Psoas muscle (tissue), 8 donors: ENCODE data around the gene TAMALIN. TPM values are rescaled to one million over a fixed set of nuclear protein-coding genes. Genes with fewer than 3 reads are reported as not detected.

ENCODE experiments used
- ATAC-seq, 4 donors: fragments of 200-7000 bp; cut with Tn5 transposase; one replicate each; pipeline ENCODE4 v1.9.1; 2020; ENCODE audit warnings: moderate library complexity in 3 of 4, mild to moderate bottlenecking in 2 of 4
- DNase-seq, 2 donors: peaks; one replicate each; pipeline ENCODE4 v3.0.0-alpha.2; 2020
- H3K27ac ChIP-seq: fragments of 200-600 bp; one replicate; pipeline ENCODE4 v1.8.0; 2022
- H3K27me3 ChIP-seq, 3 donors: fragments of 200-600 bp in 1 of 3; one replicate each; pipeline versions ENCODE4 v1.6.1 to v1.8.0; 2013 to 2022; ENCODE audit warnings: low read length in 2 of 3, mild to moderate bottlenecking in 2 of 3, moderate library complexity in 1 of 3; ENCODE audit not compliant: insufficient read depth in 3 of 3
- H3K36me3 ChIP-seq, 2 donors: fragments of 200-600 bp in 1 of 2; one replicate each; pipeline versions ENCODE4 v1.6.1 to v1.8.0; 2013 to 2022; ENCODE audit warnings: low read depth in 1 of 2, mild to moderate bottlenecking in 1 of 2, moderate library complexity in 1 of 2; ENCODE audit not compliant: insufficient read depth in 1 of 2
- H3K4me1 ChIP-seq: fragments of 200-600 bp; one replicate; pipeline ENCODE4 v1.8.0; 2022
- H3K4me3 ChIP-seq: fragments of 200-600 bp; one replicate; pipeline ENCODE4 v1.8.0; 2022; ENCODE audit warnings: mild to moderate bottlenecking
- H3K9me3 ChIP-seq: fragments of 200-600 bp; one replicate; pipeline ENCODE4 v1.8.0; 2022
- WGBS, 3 donors: extraction: QIAGEN DNeasy Blood & Tissue Kit; methylation state at CpG; one replicate each; pipeline versions ENCODE4 v1.1.6 to v1.1.7; 2013; 5-methylcytosine and 5-hydroxymethylcytosine counted together
- intact Hi-C, 2 donors: fragments of 100-400 bp; cut with DNase I; formaldehyde crosslinking; loops; one replicate each; pipeline versions ENCODE4 v1.11.0 to v1.14.2; 2022
- polyA plus RNA-seq, 3 donors: library from polyadenylated mRNA; stranded (reverse); fragments of 200-250 nt; gene quantifications; one replicate each; pipeline ENCODE4 v1.2.3, GENCODE V29; 2013
- total RNA-seq, 4 donors: library from RNA; stranded (reverse); fragmentation: NEBNext Ultra II Directional in 2 of 4; extraction: Animal tissue kit (Norgen Biotek cat#: 25700) in 2 of 4; gene quantifications; one replicate each; pipeline versions ENCODE4 v1.2.1 to v1.2.4, GENCODE V29; 2021 to 2023
- TF ChIP-seq, protein P1 (sequence below): fragments of 200-600 bp; IDR thresholded peaks from one replicate; pipeline ENCODE4 v1.8.0; 2022; ENCODE audit warnings: antibody characterized with exemption
- donor health status: healthy with polysubstance abuse.
- donor health status: DM: no; HTN: no; CAD: no; lungs with moderate emphysema.
- donor health status: Bipolar disorder and iron deficiency.
- donor health status: healthy.
- donor health status: DM: yes; HTN: yes; CAD: no.
- donor health status: DM: no; HTN: no; CAD: no.
- donor health status: DM: no; HTN: no; CAD: no.
- donor health status: DM: yes; HTN: yes; CAD: no.

Gene TAMALIN
- total and polyA plus RNA-seq, 7 donors: 5.5 to 12.8 (median 9.6) TPM

DNA sequence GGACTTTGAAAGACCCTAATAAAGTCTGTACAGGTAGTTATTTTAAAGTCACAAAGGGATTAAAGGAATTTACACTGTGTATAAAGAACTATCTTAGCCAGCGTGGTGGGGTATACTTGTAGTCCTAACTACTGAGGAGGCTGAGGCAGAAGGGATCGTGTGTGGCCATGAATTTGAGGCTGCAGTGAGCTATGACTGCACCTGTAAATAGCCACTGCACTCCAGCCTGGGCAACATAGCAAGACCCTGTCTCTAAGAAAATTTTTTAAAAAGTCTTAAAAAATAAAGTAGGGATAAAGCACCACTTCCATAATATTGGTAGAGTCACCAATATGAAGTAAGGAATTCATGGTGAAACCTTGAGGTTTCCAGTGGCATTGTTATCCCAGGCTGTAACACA is 37.1 kb upstream of the TAMALIN start:
- TF ChIP-seq, protein P1, sequence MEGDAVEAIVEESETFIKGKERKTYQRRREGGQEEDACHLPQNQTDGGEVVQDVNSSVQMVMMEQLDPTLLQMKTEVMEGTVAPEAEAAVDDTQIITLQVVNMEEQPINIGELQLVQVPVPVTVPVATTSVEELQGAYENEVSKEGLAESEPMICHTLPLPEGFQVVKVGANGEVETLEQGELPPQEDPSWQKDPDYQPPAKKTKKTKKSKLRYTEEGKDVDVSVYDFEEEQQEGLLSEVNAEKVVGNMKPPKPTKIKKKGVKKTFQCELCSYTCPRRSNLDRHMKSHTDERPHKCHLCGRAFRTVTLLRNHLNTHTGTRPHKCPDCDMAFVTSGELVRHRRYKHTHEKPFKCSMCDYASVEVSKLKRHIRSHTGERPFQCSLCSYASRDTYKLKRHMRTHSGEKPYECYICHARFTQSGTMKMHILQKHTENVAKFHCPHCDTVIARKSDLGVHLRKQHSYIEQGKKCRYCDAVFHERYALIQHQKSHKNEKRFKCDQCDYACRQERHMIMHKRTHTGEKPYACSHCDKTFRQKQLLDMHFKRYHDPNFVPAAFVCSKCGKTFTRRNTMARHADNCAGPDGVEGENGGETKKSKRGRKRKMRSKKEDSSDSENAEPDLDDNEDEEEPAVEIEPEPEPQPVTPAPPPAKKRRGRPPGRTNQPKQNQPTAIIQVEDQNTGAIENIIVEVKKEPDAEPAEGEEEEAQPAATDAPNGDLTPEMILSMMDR: no peak
- no peak for ATAC-seq
- H3K36me3 ChIP-seq: no peaks in the 10 kb centered on the region
- H3K4me3 ChIP-seq: no peak overlapping the region
- peaks cover 40% of the 10 kb centered on the region for H3K4me1 ChIP-seq
- H3K27ac ChIP-seq: no peak overlapping the region
- no peaks in the 10 kb centered on the region for H3K27me3 ChIP-seq
- DNase-seq: no peak
- intact Hi-C loops: no loop called here
- 89 to 96% (median 91%) methylated on average over 2 of the region's 2 CpGs for WGBS, 3 donors
- no peaks in the 10 kb centered on the region for H3K9me3 ChIP-seq

DNA sequence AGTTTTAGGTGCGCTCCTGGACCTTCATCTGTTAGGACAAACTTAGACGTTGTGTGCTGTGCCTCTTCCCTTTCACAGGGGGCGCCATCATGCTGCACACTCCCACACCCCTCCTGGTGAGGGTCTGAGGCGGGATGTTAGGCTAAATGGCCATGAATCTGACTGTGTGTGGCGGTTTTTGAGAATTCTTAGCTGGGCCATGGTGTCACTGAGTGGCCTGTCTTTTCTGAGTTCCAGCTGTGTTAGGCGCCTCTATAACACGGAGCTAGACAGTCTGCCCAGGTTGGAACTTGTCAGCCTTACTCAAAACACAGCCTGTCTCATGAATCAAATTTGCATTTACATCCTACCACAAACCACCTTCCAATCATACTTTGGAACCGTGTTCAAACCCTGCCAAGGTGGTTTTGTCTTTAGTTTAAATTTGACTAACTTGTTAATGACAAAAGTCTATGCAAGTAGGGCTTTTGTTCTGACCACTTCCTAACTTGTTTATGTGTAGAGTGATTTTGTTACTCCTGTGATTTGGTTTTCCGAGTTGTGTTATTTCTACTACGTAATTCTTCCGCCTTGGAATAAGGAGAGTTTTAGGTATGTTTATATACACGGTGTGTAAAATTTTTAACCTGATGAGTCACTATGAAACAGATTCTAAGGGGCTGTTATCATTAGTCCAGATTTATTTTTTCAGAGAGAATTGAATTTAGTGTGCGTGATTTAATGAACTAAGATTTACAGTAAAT is 35.7 kb upstream of the TAMALIN start:
- Histone ChIP-seq H3K4me3 (no peak overlapping the region), H3K36me3 (peaks cover 0 to 11% of the 10 kb centered on the region in 2 donors), H3K27ac (no peak overlapping the region), H3K9me3 (no peaks in the 10 kb centered on the region), H3K4me1 (peaks cover 41% of the 10 kb centered on the region), H3K27me3 (no peaks in the 10 kb centered on the region)
- WGBS, 3 donors: 82 to 85% (median 83%) methylated on average over 13 of the region's 13 CpGs
- ATAC-seq: no peak
- intact Hi-C loops: no loop called here
- TF ChIP-seq, protein P1: peak; percentile 19
- DNase-seq: no peak

DNA sequence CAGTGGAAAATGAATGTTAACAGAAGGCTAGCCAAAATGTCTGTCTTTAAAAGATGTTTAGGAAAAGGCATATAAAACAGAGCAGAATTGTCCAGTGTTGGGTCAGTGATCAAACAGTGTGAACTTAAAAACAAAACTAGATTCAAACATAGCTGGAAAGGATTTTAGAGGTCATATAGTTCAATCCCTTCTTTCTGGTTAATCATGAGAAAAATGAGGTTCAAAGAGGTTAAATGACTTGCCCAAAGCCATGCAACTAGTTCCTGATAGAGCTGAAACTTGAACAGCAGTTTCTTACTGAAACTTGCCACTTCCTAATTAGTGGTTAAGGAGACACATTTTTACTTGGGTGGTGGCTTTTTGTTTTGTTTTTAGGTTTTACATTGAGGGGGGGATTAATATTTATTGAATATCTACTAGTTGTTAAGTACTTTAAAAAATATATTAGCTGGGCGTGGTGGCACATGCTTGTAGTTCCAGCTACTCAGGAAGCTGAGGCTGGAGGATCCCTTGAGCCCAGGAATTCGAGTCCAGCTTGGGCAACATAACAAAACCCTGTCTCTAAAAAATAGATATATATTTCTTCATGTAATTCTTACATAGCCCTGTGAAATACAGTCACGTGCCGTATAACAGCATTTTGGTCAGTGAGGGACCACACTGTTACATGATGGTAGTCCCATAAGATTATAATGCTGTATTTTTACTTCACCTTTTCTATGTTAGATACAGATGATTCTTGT is 34.9 kb upstream of the TAMALIN start:
- TF ChIP-seq, protein P1: no peak
- H3K36me3 ChIP-seq: peaks cover 3 to 19% of the 10 kb centered on the region in 2 donors
- no peaks in the 10 kb centered on the region for H3K27me3 ChIP-seq
- no peak overlapping the region for H3K27ac ChIP-seq
- no peaks in the 10 kb centered on the region for H3K9me3 ChIP-seq
- ATAC-seq (no peak), DNase-seq (no peak)
- 66 to 70% (median 68%) methylated on average over 4 of the region's 4 CpGs for WGBS, 3 donors
- intact Hi-C loops: no loop called here
- H3K4me3 ChIP-seq: peak overlapping the region; percentile 14
- H3K4me1 ChIP-seq: peaks cover 41% of the 10 kb centered on the region

DNA sequence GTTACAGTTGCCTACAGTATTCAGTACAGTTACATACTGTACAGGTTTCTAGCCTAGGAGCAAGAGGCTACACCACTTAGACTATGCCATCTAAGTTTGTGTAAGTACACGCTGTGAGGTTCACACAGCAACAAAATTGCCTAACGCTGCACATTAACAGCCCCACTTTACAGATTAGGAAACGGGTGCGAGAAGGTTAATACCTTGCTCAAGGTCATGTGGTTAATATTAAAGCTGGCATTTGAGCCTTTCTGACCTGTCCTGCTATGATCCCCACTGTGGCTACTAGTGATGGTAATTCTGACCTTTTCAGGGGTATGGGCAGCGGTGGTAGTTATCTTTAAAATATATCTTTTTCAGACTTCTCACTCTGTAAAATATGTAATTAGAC is 34.3 kb upstream of the TAMALIN start:
- Histone ChIP-seq H3K9me3 (no peaks in the 10 kb centered on the region), H3K27ac (peak overlapping the region; percentile 37), H3K36me3 (peaks cover 5 to 24% of the 10 kb centered on the region in 2 donors), H3K4me3 (peak overlapping the region; percentile 14), H3K4me1 (peaks cover 41% of the 10 kb centered on the region), H3K27me3 (no peaks in the 10 kb centered on the region)
- TF ChIP-seq, protein P1: no peak
- 80 to 91% (median 81%) methylated on average over 5 of the region's 5 CpGs for WGBS, 3 donors
- ATAC-seq: peak in 1 of 4 donors; percentile 15
- intact Hi-C loops: no loop called here
- no peak for DNase-seq
